Upper lobe of left lung (tissue), 6 donors: ENCODE data around the gene SELENOK. TPM values are rescaled to one million over a fixed set of nuclear protein-coding genes. Genes with fewer than 3 reads are reported as not detected.
A peak's percentile ranks its signal among the peaks of the same experiment; 100 is the strongest.

Experiments
- ATAC-seq, 2 donors: fragments of 200-7000 bp; cut with Tn5 transposase; one replicate each; pipeline ENCODE4 v1.9.1; 2022; ENCODE audit warnings: mild to moderate bottlenecking in 2 of 2, moderate library complexity in 2 of 2; ENCODE audit not compliant: low FRiP score in 2 of 2
- DNase-seq, 2 donors: peaks; one replicate each; pipeline ENCODE4 v3.0.0-alpha.2; 2019 to 2020
- H3K27ac ChIP-seq, 4 donors: fragments of 200-600 bp; sonication (generic); one replicate each; pipeline ENCODE4 v1.5.1; 2016 to 2019
- H3K27me3 ChIP-seq, 4 donors: fragments of 200-600 bp; sonication (generic); one replicate each; pipeline ENCODE4 v1.5.1; 2017 to 2019
- H3K36me3 ChIP-seq, 4 donors: fragments of 200-600 bp; sonication (generic); one replicate each; pipeline ENCODE4 v1.5.1; 2016 to 2019
- H3K4me1 ChIP-seq, 4 donors: fragments of 200-600 bp; sonication (generic); one replicate each; pipeline ENCODE4 v1.5.1; 2018 to 2019
- H3K4me3 ChIP-seq, 4 donors: fragments of 200-600 bp; sonication (generic); one replicate each; pipeline ENCODE4 v1.5.1; 2017 to 2019; ENCODE audit warnings: mild to moderate bottlenecking in 2 of 4, moderate library complexity in 1 of 4
- H3K9me3 ChIP-seq, 4 donors: fragments of 200-600 bp; sonication (generic); one replicate each; pipeline ENCODE4 v1.5.1; 2018 to 2019
- CTCF ChIP-seq, 6 experiments: fragments of 450-650 bp in 4 of 6; fragments of 200-600 bp in 2 of 6; sonication (generic) in 2 of 6; IDR thresholded peaks; one replicate each; pipeline ENCODE4 v1.5.1; 2016 to 2019; ENCODE audit warnings: antibody characterized with exemption in 6 of 6
- EP300 ChIP-seq, 4 donors: sonication (generic); formaldehyde crosslinking; IDR thresholded peaks; one replicate each; pipeline ENCODE4 v1.5.1; 2017; ENCODE audit warnings: antibody characterized with exemption in 4 of 4, control low read depth in 2 of 4
- POLR2A ChIP-seq, 4 donors: fragments of 450-650 bp; IDR thresholded peaks; one replicate each; pipeline ENCODE4 v1.5.1; 2016 to 2017; ENCODE audit warnings: antibody characterized with exemption in 4 of 4, mild to moderate bottlenecking in 2 of 4
- POLR2AphosphoS5 ChIP-seq, 2 donors: sonication (generic); formaldehyde crosslinking; IDR thresholded peaks; one replicate each; pipeline ENCODE4 v1.5.1; 2017; ENCODE audit warnings: antibody characterized with exemption in 2 of 2
- WGBS, 2 donors: methylation state at CpG; one replicate each; pipeline ENCODE4 v1.1.5; 2017 to 2018; 5-methylcytosine and 5-hydroxymethylcytosine counted together
- total RNA-seq, 6 donors: library from RNA; depleted of rRNA in 4 of 6; stranded (reverse); fragments of >200 nt in 4 of 6; gene quantifications; one replicate each; pipeline versions ENCODE4 v1.1.0 to v1.2.1, GENCODE V29; 2016 to 2021
- donor health status: DM: no; HTN: no; CAD: no; lungs with moderate emphysema.
- donor health status: DM: no; HTN: yes; CAD: no; lungs with severe emphysema.

Gene SELENOK
- total RNA-seq, 6 donors from 2014 or later: 9.4 to 97.3 (median 44.0) TPM

- no peak for DNase-seq
- Histone ChIP-seq H3K27me3 (peaks cover 0 to 2% (median 0%) of the 10 kb centered on the region in 4 donors), H3K36me3 (no peaks in the 10 kb centered on the region), H3K4me3 (no peak overlapping the region), H3K4me1 (peaks cover 8 to 48% (median 22%) of the 10 kb centered on the region in 4 donors), H3K27ac (no peak overlapping the region), H3K9me3 (no peaks in the 10 kb centered on the region)
- TF ChIP-seq CTCF (IDR thresholded peaks at IDR 0.05) (no peak), POLR2A (IDR thresholded peaks at IDR 0.05) (no peak), EP300 (IDR thresholded peaks at IDR 0.05) (no peak), POLR2AphosphoS5 (IDR thresholded peaks at IDR 0.05) (no peak)
- no peak for ATAC-seq
- 81 to 96% methylated on average over 8 to 9 of the region's 9 CpGs for WGBS, 2 donors
Observed at GRCh38 chr3:53844262-53845102, 47.2 kb downstream of the SELENOK start.

- Histone ChIP-seq H3K27ac (no peak overlapping the region), H3K4me3 (no peak overlapping the region), H3K27me3 (peaks cover 0 to 2% (median 0%) of the 10 kb centered on the region in 4 donors), H3K36me3 (no peaks in the 10 kb centered on the region), H3K9me3 (no peaks in the 10 kb centered on the region), H3K4me1 (peaks cover 8 to 48% (median 22%) of the 10 kb centered on the region in 4 donors)
- 75 to 83% methylated on average over 8 to 10 of the region's 10 CpGs for WGBS, 2 donors
- ATAC-seq (no peak), DNase-seq (no peak)
- TF ChIP-seq POLR2AphosphoS5 (IDR thresholded peaks at IDR 0.05) (no peak), CTCF (IDR thresholded peaks at IDR 0.05) (no peak), POLR2A (IDR thresholded peaks at IDR 0.05) (no peak), EP300 (IDR thresholded peaks at IDR 0.05) (no peak)
Observed at GRCh38 chr3:53843195-53844177, 48.2 kb downstream of the SELENOK start.

- DNase-seq (peak in 1 of 2 donors; percentile 62), ATAC-seq (no peak)
- Histone ChIP-seq H3K27ac (peak overlapping the region in 2 of 4 donors; percentile 37 to 39), H3K4me3 (no peak overlapping the region), H3K27me3 (peaks cover 0 to 2% (median 0%) of the 10 kb centered on the region in 4 donors), H3K36me3 (no peaks in the 10 kb centered on the region), H3K4me1 (peaks cover 8 to 49% (median 22%) of the 10 kb centered on the region in 4 donors), H3K9me3 (no peaks in the 10 kb centered on the region)
- 52 to 57% methylated on average over 11 to 12 of the region's 12 CpGs for WGBS, 2 donors
- TF ChIP-seq CTCF (IDR thresholded peaks at IDR 0.05) (peak in 1 of 6 experiments; percentile 24), POLR2A (IDR thresholded peaks at IDR 0.05) (no peak)
Observed at GRCh38 chr3:53842436-53843194, 49.0 kb downstream of the SELENOK start.

- Histone ChIP-seq H3K9me3 (no peaks in the 10 kb centered on the region), H3K4me3 (no peak overlapping the region), H3K36me3 (no peaks in the 10 kb centered on the region), H3K27me3 (peaks cover 0 to 1% (median 0%) of the 10 kb centered on the region in 4 donors), H3K27ac (no peak overlapping the region), H3K4me1 (peaks cover 4 to 47% (median 16%) of the 10 kb centered on the region in 4 donors)
- ATAC-seq: no peak
- DNase-seq: no peak
- WGBS, 2 donors: 79 to 80% methylated on average over 4 to 5 of the region's 5 CpGs
- TF ChIP-seq POLR2A (IDR thresholded peaks at IDR 0.05): no peak
- TF ChIP-seq EP300 (IDR thresholded peaks at IDR 0.05): no peak
- no peak for TF ChIP-seq CTCF (IDR thresholded peaks at IDR 0.05)
- no peak for TF ChIP-seq POLR2AphosphoS5 (IDR thresholded peaks at IDR 0.05)
Observed at GRCh38 chr3:53841296-53841695, 50.4 kb downstream of the SELENOK start.
